HEK293 (cell line): ENCODE results near the gene FNTB.

ENCODE experiments used
- CTCF ChIA-PET: fragments of 350-600 bp; formaldehyde crosslinking; extraction: SDS; loops from one replicate; lab custom pipeline; 2021; ENCODE audit warnings: antibody characterized with exemption; lab: Yijun Ruan, JAX
- POLR2A ChIA-PET: fragments of 300-600 bp; formaldehyde crosslinking; extraction: SDS; loops from one replicate; lab custom pipeline; 2020; ENCODE audit warnings: antibody characterized with exemption, inconsistent platforms; lab: Yijun Ruan, JAX
- H3K27ac ChIP-seq: fragments of 200-500 bp; sonication (Bioruptor generic); 2 replicates; pipeline ENCODE4 v1.5.1; 2014; ENCODE audit warnings: low read depth, low read length, control low read depth, inconsistent platforms; ENCODE audit errors: extremely low read depth
- H3K36me3 ChIP-seq, 2 experiments: fragments of 200-500 bp in 1 of 2; sonication (Bioruptor generic) in 1 of 2; 1 replicate in 1 of 2; 2 replicates in 1 of 2; pipeline ENCODE4 v1.5.1; 2014 to 2017; ENCODE audit warnings: inconsistent platforms in 2 of 2, low read length in 2 of 2; ENCODE audit not compliant: control insufficient read depth in 2 of 2, insufficient read depth in 1 of 2
- H3K4me1 ChIP-seq: fragments of 200-500 bp; sonication (Bioruptor generic); 2 replicates; pipeline ENCODE4 v1.5.1; 2014; ENCODE audit warnings: mild to moderate bottlenecking, low read length, inconsistent platforms; ENCODE audit not compliant: control insufficient read depth, insufficient read depth
- H3K4me3 ChIP-seq: 2 replicates; pipeline ENCODE4 v1.5.1; 2011; ENCODE audit warnings: low read depth, mild to moderate bottlenecking, control low read depth, low read length, moderate library complexity
- H3K9me3 ChIP-seq: fragments of 200-500 bp; sonication (Bioruptor generic); 2 replicates; pipeline ENCODE4 v1.5.1; 2014; ENCODE audit warnings: low read depth, low read length, inconsistent platforms; ENCODE audit not compliant: control insufficient read depth, insufficient read depth
- FEZF1 ChIP-seq: fragments of 450-650 bp; formaldehyde crosslinking; IDR thresholded peaks from 2 replicates; pipeline ENCODE4 v1.5.1; 2016; ENCODE audit warnings: missing biosample characterization, missing genetic modification characterization
- IKZF3 ChIP-seq: fragments of 450-650 bp; IDR thresholded peaks from 2 replicates; pipeline ENCODE4 v1.5.0; 2018; ENCODE audit warnings: missing biosample characterization, mild to moderate bottlenecking, missing genetic modification characterization, moderate library complexity
- ZFP37 ChIP-seq: fragments of 450-650 bp; formaldehyde crosslinking; IDR thresholded peaks from 2 replicates; pipeline ENCODE4 v1.5.1; 2016; ENCODE audit warnings: missing biosample characterization, missing genetic modification characterization
- ZNF146 ChIP-seq: fragments of 450-650 bp; formaldehyde crosslinking; IDR thresholded peaks from 2 replicates; pipeline ENCODE4 v1.5.1; 2016; ENCODE audit warnings: missing biosample characterization, missing genetic modification characterization
- ZNF24 ChIP-seq: fragments of 450-650 bp; formaldehyde crosslinking; IDR thresholded peaks from 2 replicates; pipeline ENCODE4 v1.5.1; 2016; ENCODE audit warnings: missing biosample characterization, missing genetic modification characterization
- ZNF366 ChIP-seq: fragments of 450-650 bp; formaldehyde crosslinking; conservative IDR thresholded peaks from 2 replicates; pipeline ENCODE4 v1.5.1; 2016; ENCODE audit warnings: missing biosample characterization, missing genetic modification characterization
- ZNF48 ChIP-seq: fragments of 450-650 bp; formaldehyde crosslinking; IDR thresholded peaks from 2 replicates; pipeline ENCODE4 v1.5.1; 2016; ENCODE audit warnings: missing biosample characterization, missing genetic modification characterization
- ZNF510 ChIP-seq: fragments of 450-650 bp; formaldehyde crosslinking; IDR thresholded peaks from 2 replicates; pipeline ENCODE4 v1.5.1; 2018; ENCODE audit warnings: mild to moderate bottlenecking, missing genetic modification characterization, missing biosample characterization; ENCODE audit not compliant: insufficient replicate concordance
- ZNF529 ChIP-seq: fragments of 450-650 bp; formaldehyde crosslinking; IDR thresholded peaks from 2 replicates; pipeline ENCODE4 v1.5.1; 2017; ENCODE audit warnings: missing genetic modification characterization, missing biosample characterization; ENCODE audit not compliant: insufficient replicate concordance
- ZNF561 ChIP-seq: fragments of 450-650 bp; IDR thresholded peaks from 2 replicates; pipeline ENCODE4 v1.5.1; 2018; ENCODE audit warnings: missing biosample characterization, missing genetic modification characterization, borderline replicate concordance
- ZNF621 ChIP-seq: fragments of 450-650 bp; formaldehyde crosslinking; IDR thresholded peaks from 2 replicates; pipeline ENCODE4 v1.5.1; 2017; ENCODE audit warnings: missing biosample characterization, missing genetic modification characterization
- ZNF629 ChIP-seq: fragments of 450-650 bp; formaldehyde crosslinking; IDR thresholded peaks from 2 replicates; pipeline ENCODE4 v1.5.1; 2017; ENCODE audit warnings: missing biosample characterization, missing genetic modification characterization
- ZNF658 ChIP-seq: fragments of 450-650 bp; formaldehyde crosslinking; IDR thresholded peaks from 2 replicates; pipeline ENCODE4; 2016; ENCODE audit warnings: missing biosample characterization, missing genetic modification characterization
- ZNF701 ChIP-seq: fragments of 450-650 bp; formaldehyde crosslinking; IDR thresholded peaks from 2 replicates; pipeline ENCODE4 v1.5.1; 2016; ENCODE audit warnings: missing biosample characterization, missing genetic modification characterization
- ZNF768 ChIP-seq: fragments of 450-650 bp; formaldehyde crosslinking; IDR thresholded peaks from 2 replicates; pipeline ENCODE4 v1.5.1; 2018; ENCODE audit warnings: missing biosample characterization, mild to moderate bottlenecking, missing genetic modification characterization
- ZNF777 ChIP-seq: fragments of 450-650 bp; formaldehyde crosslinking; IDR thresholded peaks from 2 replicates; pipeline ENCODE4 v1.5.1; 2017; ENCODE audit warnings: missing biosample characterization, missing genetic modification characterization, borderline replicate concordance
- ZNF792 ChIP-seq: fragments of 450-650 bp; formaldehyde crosslinking; IDR thresholded peaks from 2 replicates; pipeline ENCODE4 v1.5.1; 2016; ENCODE audit warnings: missing biosample characterization, missing genetic modification characterization
- ZXDB ChIP-seq: fragments of 450-650 bp; formaldehyde crosslinking; IDR thresholded peaks from 2 replicates; pipeline ENCODE4 v1.5.1; 2016; ENCODE audit warnings: missing biosample characterization, missing genetic modification characterization
- TF ChIP-seq, protein P1 (sequence below): fragments of 450-650 bp; formaldehyde crosslinking; IDR thresholded peaks from 2 replicates; pipeline ENCODE4 v1.5.1; 2016; ENCODE audit warnings: missing biosample characterization, missing genetic modification characterization
- TF ChIP-seq, protein P2 (sequence below): fragments of 450-650 bp; formaldehyde crosslinking; IDR thresholded peaks from 2 replicates; pipeline ENCODE4 v1.5.1; 2016; ENCODE audit warnings: missing biosample characterization, missing genetic modification characterization, borderline replicate concordance
- TF ChIP-seq, protein P3 (sequence below): fragments of 450-650 bp; formaldehyde crosslinking; IDR thresholded peaks from 2 replicates; pipeline ENCODE4 v1.5.1; 2016; ENCODE audit warnings: missing biosample characterization, missing genetic modification characterization
- TF ChIP-seq, protein P4 (sequence below): fragments of 450-650 bp; formaldehyde crosslinking; IDR thresholded peaks from 2 replicates; pipeline ENCODE4 v1.5.1; 2016; ENCODE audit warnings: missing biosample characterization, missing genetic modification characterization

Gene FNTB

DNA sequence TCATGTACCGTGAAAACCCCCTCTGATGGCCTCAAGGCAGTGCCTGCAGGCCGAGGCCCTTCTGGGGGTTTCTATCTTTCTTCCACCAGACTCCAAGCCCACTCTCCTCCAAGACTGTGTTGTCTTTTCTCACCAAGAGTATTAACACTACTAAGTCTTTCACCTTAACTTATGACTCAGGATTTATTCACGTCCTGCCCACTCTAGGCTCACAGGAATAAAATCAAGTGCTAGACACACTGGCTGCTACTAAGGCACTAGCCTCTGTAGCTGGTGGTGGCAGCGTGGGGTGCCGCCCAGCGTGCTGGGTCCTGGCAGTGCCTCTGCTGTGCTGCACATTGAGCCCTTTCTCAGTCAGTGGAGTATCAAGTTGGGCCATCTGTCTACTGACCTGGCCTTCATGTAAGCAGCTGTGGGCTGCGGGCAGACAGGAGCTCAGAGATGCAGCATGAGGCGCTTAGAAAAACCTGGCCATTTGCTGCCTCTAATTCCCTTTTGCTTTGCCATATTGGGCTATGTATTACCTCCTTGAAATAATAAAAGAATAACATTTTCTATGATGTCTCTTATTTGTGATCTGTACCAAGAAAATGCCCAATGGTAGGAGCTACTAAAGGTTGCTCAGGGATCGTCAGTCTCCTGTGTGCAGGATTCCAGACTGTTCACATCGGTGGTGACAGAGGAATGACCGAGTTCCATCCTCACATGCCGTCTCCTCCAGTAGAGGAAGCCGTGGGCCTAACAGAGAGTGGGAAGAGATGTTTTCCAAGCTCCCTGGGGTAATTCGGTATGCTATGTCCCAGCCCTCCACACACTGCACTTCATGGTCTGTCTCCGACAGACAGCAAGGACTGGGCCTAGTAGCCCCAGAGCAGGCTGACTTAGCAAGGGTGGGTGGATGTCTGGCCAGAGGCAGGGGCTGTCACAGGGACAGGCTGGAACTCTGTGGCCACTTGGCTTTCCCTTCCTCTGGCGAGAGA is 75.7 kb downstream of the FNTB start:
- TF ChIP-seq ZNF510 (tag by site-specific recombination) (no peak), ZNF777 (tag by site-specific recombination) (no peak), ZNF701 (tag by site-specific recombination) (no peak), ZNF48 (tag by site-specific recombination) (no peak), FEZF1 (no peak), ZNF529 (tag by site-specific recombination) (no peak), ZNF621 (tag by site-specific recombination) (no peak), ZXDB (tag by site-specific recombination) (no peak), ZNF768 (tag by site-specific recombination) (no peak), ZNF366 (no peak), ZNF792 (tag by site-specific recombination) (no peak)
- TF ChIP-seq, protein P1, sequence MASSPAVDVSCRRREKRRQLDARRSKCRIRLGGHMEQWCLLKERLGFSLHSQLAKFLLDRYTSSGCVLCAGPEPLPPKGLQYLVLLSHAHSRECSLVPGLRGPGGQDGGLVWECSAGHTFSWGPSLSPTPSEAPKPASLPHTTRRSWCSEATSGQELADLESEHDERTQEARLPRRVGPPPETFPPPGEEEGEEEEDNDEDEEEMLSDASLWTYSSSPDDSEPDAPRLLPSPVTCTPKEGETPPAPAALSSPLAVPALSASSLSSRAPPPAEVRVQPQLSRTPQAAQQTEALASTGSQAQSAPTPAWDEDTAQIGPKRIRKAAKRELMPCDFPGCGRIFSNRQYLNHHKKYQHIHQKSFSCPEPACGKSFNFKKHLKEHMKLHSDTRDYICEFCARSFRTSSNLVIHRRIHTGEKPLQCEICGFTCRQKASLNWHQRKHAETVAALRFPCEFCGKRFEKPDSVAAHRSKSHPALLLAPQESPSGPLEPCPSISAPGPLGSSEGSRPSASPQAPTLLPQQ, result no peak
- TF ChIP-seq, protein P2, sequence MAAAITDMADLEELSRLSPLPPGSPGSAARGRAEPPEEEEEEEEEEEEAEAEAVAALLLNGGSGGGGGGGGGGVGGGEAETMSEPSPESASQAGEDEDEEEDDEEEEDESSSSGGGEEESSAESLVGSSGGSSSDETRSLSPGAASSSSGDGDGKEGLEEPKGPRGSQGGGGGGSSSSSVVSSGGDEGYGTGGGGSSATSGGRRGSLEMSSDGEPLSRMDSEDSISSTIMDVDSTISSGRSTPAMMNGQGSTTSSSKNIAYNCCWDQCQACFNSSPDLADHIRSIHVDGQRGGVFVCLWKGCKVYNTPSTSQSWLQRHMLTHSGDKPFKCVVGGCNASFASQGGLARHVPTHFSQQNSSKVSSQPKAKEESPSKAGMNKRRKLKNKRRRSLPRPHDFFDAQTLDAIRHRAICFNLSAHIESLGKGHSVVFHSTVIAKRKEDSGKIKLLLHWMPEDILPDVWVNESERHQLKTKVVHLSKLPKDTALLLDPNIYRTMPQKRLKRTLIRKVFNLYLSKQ (tag by site-specific recombination), result no peak
- TF ChIP-seq, protein P3, sequence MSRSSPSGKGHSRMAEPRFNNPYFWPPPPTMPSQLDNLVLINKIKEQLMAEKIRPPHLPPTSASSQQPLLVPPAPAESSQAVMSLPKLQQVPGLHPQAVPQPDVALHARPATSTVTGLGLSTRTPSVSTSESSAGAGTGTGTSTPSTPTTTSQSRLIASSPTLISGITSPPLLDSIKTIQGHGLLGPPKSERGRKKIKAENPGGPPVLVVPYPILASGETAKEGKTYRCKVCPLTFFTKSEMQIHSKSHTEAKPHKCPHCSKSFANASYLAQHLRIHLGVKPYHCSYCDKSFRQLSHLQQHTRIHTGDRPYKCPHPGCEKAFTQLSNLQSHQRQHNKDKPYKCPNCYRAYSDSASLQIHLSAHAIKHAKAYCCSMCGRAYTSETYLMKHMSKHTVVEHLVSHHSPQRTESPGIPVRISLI (tag by site-specific recombination), result no peak
- ChIA-PET CTCF (no interaction called here), POLR2A (no interaction called here)
- Histone ChIP-seq H3K4me3 (no peak overlapping the region), H3K4me1 (no peaks in the 10 kb centered on the region), H3K27ac (no peak overlapping the region), H3K36me3 (peaks cover 0 to 58% of the 10 kb centered on the region in 2 experiments; a peak in 2 of 3 replicates), H3K9me3 (no peaks in the 10 kb centered on the region)

DNA sequence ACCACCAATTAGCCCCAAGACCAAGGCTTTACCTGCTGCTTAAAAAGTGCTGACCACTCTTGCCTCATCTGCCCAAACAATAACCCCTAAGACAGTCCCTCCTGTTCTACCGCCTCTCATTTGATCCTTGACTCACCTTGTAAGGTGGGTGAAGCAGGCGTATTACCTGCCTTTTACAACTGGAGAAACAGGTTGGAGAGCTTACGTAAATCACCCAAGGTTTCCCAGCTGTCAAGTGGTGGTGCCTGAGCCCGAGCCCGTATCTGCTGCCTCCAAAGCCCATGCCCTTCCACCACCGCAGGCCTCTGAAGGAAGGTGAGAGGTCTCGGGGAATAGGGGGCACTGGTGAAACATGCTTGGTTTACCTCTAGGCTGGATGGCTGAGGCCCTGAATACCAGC is 79.0 kb downstream of the FNTB start:
- Histone ChIP-seq H3K4me1 (no peaks in the 10 kb centered on the region), H3K36me3 (peaks cover 0 to 67% of the 10 kb centered on the region in 2 experiments; a peak in 2 of 3 replicates), H3K27ac (no peak overlapping the region), H3K4me3 (no peak overlapping the region), H3K9me3 (no peaks in the 10 kb centered on the region)
- no peak for TF ChIP-seq ZNF561 (tag by site-specific recombination)
- no peak for TF ChIP-seq ZNF777 (tag by site-specific recombination)
- no peak for TF ChIP-seq ZFP37 (tag by site-specific recombination)
- no peak for TF ChIP-seq ZNF658 (tag by site-specific recombination)
- no peak for TF ChIP-seq IKZF3 (tag by site-specific recombination)
- TF ChIP-seq, protein P4, sequence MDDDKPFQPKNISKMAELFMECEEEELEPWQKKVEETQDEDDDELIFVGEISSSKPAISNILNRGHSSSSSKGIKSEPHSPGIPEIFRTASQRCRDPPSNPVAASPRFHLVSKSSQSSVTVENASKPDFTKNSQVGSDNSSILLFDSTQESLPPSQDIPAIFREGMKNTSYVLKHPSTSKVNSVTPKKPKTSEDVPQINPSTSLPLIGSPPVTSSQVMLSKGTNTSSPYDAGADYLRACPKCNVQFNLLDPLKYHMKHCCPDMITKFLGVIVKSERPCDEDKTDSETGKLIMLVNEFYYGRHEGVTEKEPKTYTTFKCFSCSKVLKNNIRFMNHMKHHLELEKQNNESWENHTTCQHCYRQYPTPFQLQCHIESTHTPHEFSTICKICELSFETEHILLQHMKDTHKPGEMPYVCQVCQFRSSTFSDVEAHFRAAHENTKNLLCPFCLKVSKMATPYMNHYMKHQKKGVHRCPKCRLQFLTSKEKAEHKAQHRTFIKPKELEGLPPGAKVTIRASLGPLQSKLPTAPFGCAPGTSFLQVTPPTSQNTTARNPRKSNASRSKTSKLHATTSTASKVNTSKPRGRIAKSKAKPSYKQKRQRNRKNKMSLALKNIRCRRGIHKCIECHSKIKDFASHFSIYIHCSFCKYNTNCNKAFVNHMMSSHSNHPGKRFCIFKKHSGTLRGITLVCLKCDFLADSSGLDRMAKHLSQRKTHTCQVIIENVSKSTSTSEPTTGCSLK (tag by site-specific recombination), result no peak
- no peak for TF ChIP-seq ZNF24 (tag by site-specific recombination)
- TF ChIP-seq ZNF629 (tag by site-specific recombination), result no peak
- no peak for TF ChIP-seq ZNF146 (tag by site-specific recombination)
- ChIA-PET POLR2A (no interaction called here), CTCF (no interaction called here)
